ENCODE data around the gene FOXO1. TPM values are rescaled to one million over a fixed set of nuclear protein-coding genes. Genes with fewer than 3 reads are reported as not detected.
A peak's percentile ranks its signal among the peaks of the same experiment; 100 is the strongest.

The FOXO1 gene
- total RNA-seq, 1 donor from 2014 or later = 41.9 TPM

DNA sequence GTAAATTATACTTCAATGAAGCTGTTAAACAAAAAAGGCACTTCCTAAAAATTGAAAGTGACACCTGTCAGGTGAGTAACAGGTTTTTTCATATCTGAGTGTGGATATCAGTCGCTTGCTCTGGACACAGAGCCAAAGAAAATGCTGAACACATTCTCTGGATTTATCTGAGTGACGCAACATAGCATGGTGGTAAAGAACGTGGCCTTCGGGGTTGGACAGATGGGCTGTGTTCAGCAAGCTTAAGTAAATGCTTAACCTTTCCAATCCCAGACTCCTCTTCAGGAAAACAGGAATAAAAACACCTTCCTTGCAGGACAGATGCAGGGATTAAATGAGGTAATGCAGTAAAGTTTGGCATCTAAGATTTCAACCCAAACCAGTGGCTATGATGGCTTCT is 132.0 kb downstream of the FOXO1 start:
- Mint-ChIP-seq H3K4me1 (ENCODE audit: low read depth) (peaks cover 5% of the 10 kb centered on the region), H3K9me3 (no peaks in the 10 kb centered on the region), H3K27me3 (ENCODE audit: insufficient read depth) (no peaks in the 10 kb centered on the region), H3K27ac (no peak overlapping the region), H3K36me3 (ENCODE audit: low read depth) (peaks cover 2% of the 10 kb centered on the region), H3K4me3 (no peak overlapping the region)
- intact Hi-C loops (cut with micrococcal nuclease) = no loop called here
- DNase-seq (ENCODE audit: low spot score) = no peak

DNA sequence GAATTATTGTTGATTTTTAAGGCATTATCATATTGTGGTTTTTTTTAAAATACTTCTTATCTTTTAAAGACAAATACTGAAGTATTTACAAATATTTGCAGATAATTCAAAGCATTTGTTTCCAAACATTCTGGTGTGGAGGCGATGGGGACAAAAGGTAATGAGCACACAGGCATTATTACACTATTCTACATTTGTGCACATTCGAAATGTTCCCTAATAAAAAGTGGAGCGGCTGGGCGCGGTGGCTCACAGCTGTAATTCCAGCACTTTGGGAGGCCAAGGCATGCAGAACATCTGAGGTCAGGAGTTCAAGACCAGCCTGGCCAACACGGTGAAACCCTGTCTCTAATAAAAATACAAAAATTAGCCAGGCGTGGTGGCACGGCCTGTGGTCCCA is 133.4 kb downstream of the FOXO1 start:
- Mint-ChIP-seq H3K27ac (no peak overlapping the region), H3K9me3 (peaks cover 3% of the 10 kb centered on the region), H3K36me3 (ENCODE audit: low read depth) (peaks cover 4% of the 10 kb centered on the region), H3K4me3 (no peak overlapping the region), H3K27me3 (ENCODE audit: insufficient read depth) (no peaks in the 10 kb centered on the region), H3K4me1 (ENCODE audit: low read depth) (peaks cover 4% of the 10 kb centered on the region)
- intact Hi-C loops (cut with micrococcal nuclease) = no loop called here
- no peak for DNase-seq (ENCODE audit: low spot score)

DNA sequence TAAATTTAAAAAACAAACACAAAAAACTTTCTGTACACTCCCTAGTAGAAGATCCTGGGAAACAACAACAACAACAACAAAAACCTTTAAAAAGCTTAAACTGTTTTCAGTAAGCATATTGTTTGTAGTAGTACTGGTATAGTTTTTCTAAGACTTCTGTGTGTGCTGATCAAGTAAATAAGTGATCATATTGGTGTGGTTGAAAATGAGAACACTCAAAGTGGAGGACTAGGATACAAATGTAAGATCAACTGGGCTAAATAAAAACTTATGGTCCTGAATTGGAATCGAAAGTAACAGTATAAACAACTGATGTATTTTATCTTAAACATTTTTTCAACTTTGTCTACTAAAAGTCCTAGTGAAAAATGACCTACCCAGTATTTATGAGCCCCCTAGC is 135.5 kb downstream of the FOXO1 start:
- Mint-ChIP-seq H3K27me3 (ENCODE audit: insufficient read depth) (no peaks in the 10 kb centered on the region), H3K4me1 (ENCODE audit: low read depth) (peaks cover 4% of the 10 kb centered on the region), H3K9me3 (peaks cover 11% of the 10 kb centered on the region), H3K4me3 (no peak overlapping the region), H3K27ac (no peak overlapping the region), H3K36me3 (ENCODE audit: low read depth) (peaks cover 4% of the 10 kb centered on the region)
- no peak for DNase-seq (ENCODE audit: low spot score)
- intact Hi-C loops (cut with micrococcal nuclease) = no loop called here

DNA sequence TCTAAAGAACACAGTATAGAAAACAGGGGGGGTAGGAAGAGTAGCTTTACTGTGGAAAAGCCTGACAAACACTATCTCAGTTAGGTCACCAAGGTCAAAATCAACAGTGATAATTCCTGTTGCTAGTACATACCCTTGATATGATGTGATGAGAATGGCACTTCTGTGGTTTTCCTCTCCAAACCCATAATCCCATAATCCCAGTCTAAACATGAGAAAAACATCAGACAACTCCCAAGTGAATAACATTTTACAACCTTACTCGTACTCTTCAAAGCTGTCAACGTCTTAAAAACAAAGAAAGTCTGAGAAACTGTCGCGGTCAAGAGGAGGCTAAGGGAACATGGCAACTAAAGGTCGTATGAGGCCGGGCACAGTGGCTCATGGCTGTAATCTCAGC is 137.6 kb downstream of the FOXO1 start:
- H3K36me3 Mint-ChIP-seq (ENCODE audit: low read depth) = peaks cover 4% of the 10 kb centered on the region
- DNase-seq (ENCODE audit: low spot score) = no peak
- intact Hi-C loops (cut with micrococcal nuclease) = no loop called here
- peaks cover 11% of the 10 kb centered on the region for H3K9me3 Mint-ChIP-seq
- H3K4me1 Mint-ChIP-seq (ENCODE audit: low read depth) = peaks cover 10% of the 10 kb centered on the region
- H3K27me3 Mint-ChIP-seq (ENCODE audit: insufficient read depth) = no peaks in the 10 kb centered on the region
- no peak overlapping the region for H3K4me3 Mint-ChIP-seq
- H3K27ac Mint-ChIP-seq = no peak overlapping the region

DNA sequence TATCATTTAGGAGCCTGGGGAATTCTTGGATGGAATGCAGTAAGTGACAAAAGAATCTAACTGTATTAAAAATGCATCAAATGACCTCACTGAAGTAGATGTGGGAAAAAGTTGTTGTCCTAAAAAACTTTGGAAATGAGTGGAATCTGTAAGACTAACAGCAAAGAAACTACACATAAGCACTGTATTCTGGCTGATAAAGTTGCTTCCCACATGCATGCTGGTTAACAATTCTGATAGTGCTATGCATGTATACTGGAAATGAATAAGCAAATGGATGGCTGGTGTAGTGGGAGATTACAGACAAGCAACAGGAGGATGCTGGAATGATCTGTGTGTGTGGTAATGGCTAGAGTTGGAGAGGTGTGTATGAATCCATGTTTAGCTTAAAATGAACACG is 138.5 kb downstream of the FOXO1 start:
- intact Hi-C loops (cut with micrococcal nuclease) = no loop called here
- H3K27ac Mint-ChIP-seq = no peak overlapping the region
- H3K9me3 Mint-ChIP-seq = peaks cover 11% of the 10 kb centered on the region
- peaks cover 10% of the 10 kb centered on the region for H3K4me1 Mint-ChIP-seq (ENCODE audit: low read depth)
- H3K4me3 Mint-ChIP-seq = no peak overlapping the region
- peaks cover 4% of the 10 kb centered on the region for H3K36me3 Mint-ChIP-seq (ENCODE audit: low read depth)
- DNase-seq (ENCODE audit: low spot score) = no peak
- no peaks in the 10 kb centered on the region for H3K27me3 Mint-ChIP-seq (ENCODE audit: insufficient read depth)

DNA sequence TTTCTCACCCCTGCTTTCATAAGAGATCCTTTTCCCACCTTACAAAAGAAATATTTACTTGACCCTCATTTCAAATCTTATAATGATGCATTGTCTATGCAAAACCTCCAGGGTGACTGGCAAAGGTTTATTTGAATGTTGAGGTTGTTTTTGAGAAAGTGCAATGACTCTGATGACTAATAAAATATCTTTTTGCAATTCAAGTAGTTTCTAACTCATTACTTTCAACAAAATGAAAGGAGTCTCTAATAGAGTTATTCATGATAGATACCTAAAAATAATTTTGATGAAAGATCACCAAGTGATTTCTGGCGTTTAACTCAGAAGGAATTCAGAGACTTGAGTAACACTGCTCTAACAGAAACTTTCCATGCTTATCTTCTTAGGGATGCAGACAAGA is 144.2 kb downstream of the FOXO1 start:
- Mint-ChIP-seq H3K9me3 (peaks cover 6% of the 10 kb centered on the region), H3K27me3 (ENCODE audit: insufficient read depth) (no peaks in the 10 kb centered on the region), H3K27ac (no peak overlapping the region), H3K4me3 (no peak overlapping the region), H3K4me1 (ENCODE audit: low read depth) (peaks cover 55% of the 10 kb centered on the region), H3K36me3 (ENCODE audit: low read depth) (peaks cover 6% of the 10 kb centered on the region)
- intact Hi-C loops (cut with micrococcal nuclease) = no loop called here
- no peak for DNase-seq (ENCODE audit: low spot score)

DNA sequence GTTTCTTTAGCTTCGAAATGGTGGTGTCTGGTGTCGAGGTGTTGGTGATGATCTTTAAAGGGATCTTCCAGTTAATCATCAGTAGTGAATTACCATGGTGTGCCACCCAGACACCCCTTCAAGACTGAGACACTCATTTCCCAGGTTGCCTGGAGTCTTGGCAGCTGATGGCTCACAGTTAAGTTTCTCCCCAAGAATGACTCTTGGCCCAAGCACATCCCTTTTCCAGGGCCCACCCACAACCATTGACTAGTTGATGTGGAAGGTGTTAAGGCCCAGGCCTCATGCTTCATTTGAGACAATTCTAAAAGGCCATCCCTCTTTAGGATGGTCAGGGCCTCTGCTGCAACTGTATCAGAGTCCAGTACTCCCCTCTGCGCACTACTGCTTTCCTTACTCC is 145.5 kb downstream of the FOXO1 start:
- Mint-ChIP-seq H3K4me3 (no peak overlapping the region), H3K4me1 (ENCODE audit: low read depth) (peaks cover 66% of the 10 kb centered on the region), H3K9me3 (peaks cover 7% of the 10 kb centered on the region), H3K27ac (no peak overlapping the region), H3K36me3 (ENCODE audit: low read depth) (peaks cover 7% of the 10 kb centered on the region), H3K27me3 (ENCODE audit: insufficient read depth) (no peaks in the 10 kb centered on the region)
- DNase-seq (ENCODE audit: low spot score) = no peak
- intact Hi-C loops (cut with micrococcal nuclease) = no loop called here

DNA sequence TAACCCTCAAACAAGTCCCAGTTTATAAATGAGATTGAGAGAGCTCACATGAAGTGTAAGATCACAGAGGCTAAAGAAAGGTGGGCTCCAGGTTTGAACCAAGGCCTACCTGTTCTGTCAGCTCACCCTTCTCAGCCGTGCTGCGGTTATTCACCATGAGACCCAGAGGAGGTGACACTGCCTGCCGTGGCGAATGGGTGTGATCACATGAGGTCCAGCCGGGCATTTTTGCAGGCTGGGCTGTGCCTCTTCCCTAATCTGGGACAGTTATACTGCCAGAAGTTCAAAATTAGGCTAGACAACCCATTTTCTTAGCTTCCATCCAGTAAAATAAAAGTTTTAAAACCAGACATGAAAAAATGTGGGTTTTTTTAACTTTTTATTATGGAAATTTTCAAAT is 146.8 kb downstream of the FOXO1 start:
- intact Hi-C loops (cut with micrococcal nuclease) = loop anchor here (2.0 to 10.0 kb wide), 8 partner anchors 67 to 835 kb away; no protein-coding TSS in a partner anchor
- H3K9me3 Mint-ChIP-seq = peaks cover 10% of the 10 kb centered on the region

DNA sequence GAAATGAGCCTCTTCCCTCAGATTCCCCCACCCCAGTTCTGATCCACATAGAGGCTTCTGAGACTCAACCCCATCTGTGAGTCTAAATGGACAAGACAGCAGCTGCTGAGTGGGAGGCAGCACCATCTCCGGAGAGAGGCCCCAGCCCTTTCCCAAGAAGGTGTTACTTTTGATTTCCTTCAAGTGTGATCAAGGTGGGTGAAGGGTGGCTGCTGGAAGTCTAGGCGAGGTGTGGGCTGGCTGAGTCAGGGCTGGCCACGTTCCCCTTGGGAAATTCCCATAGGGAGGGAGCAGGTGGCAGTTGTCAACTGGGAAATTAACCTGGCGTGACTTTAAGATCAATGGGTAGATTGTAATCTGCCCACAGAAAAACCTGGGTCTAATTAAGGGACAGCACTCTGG is 148.0 kb downstream of the FOXO1 start:
- peak; percentile 53 for DNase-seq (ENCODE audit: low spot score)
- Mint-ChIP-seq H3K27me3 (ENCODE audit: insufficient read depth) (no peaks in the 10 kb centered on the region), H3K9me3 (peaks cover 10% of the 10 kb centered on the region), H3K4me1 (ENCODE audit: low read depth) (peaks cover 76% of the 10 kb centered on the region), H3K27ac (peak overlapping the region; percentile 69), H3K36me3 (ENCODE audit: low read depth) (peaks cover 11% of the 10 kb centered on the region), H3K4me3 (peak overlapping the region; percentile 62)
- intact Hi-C loops (cut with micrococcal nuclease) = loop anchor here (1.0 to 10.0 kb wide), 17 partner anchors 33 to 834 kb away; no protein-coding TSS in a partner anchor

More for the DNA sequence above, 146.8 kb downstream of the FOXO1 start:
- DNase-seq (ENCODE audit: low spot score) = no peak
- H3K4me3 Mint-ChIP-seq = no peak overlapping the region
- H3K27ac Mint-ChIP-seq = no peak overlapping the region
- no peaks in the 10 kb centered on the region for H3K27me3 Mint-ChIP-seq (ENCODE audit: insufficient read depth)
- peaks cover 64% of the 10 kb centered on the region for H3K4me1 Mint-ChIP-seq (ENCODE audit: low read depth)
- peaks cover 9% of the 10 kb centered on the region for H3K36me3 Mint-ChIP-seq (ENCODE audit: low read depth)

DNA sequence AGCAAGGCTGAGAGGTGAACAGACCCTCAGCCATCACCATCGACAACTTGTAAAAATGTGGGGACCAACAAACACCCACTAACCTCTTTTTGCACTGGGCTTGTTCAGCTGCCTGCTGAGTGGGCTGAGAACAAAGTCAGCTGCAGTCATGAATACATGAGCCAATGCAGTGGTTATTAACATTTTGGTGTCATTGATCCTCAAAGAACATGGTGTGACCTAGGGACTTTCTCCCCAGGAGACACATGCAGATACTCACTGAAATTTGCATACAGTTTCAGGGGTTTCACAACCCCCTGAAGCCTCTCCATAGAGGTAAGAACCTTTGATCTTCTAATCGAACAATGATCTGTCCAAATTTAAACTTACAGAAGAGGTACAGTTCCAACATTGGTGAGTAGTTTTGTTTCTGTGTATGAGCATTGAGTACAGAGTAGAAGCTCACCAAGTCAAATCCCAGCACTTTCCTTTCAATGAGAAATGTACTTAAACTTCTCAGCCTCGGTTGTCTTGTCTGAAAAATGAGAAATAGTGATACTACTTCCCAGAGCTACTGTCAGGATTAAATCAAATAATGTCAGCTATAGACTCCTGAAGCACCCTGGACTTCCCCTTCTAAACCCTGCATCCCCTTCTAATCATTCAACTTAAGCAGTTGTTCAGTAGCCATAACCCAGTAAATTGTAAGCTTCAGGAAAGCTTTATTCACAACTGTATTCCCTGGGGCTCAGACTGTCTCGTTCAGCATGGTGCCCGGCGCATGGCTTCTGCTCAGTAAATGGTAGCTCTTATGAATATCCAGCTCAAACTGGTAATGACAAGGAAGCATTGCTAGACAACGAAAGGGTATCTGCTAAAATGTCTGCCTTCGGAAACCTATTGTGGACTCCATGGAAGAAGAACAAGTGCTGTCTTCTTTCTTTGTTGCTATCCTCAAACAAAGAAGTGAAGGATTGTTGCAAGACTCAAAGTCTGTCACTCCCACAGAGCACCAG is 148.7 kb downstream of the FOXO1 start:
- peak overlapping the region; percentile 69 for H3K27ac Mint-ChIP-seq

DNA sequence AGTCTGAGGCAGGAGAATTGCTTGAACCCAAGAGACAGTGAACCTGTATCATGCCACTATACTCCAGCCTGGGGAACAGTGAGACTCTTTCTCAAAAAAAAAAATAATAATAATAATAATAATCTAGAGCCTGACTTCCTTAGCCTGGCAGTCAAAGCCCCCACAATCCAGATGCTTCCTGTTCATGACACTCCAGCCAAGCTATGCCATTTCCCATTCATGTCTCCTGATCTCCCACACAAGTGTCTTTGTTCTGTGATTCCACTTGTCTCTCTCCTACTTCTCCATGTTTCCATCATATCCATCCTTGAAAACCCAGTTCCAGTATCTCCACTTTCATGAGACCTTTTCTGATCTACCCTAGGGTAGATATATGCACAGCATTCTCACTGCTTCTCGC is 150.7 kb downstream of the FOXO1 start:
- no peak overlapping the region for H3K4me3 Mint-ChIP-seq
- peaks cover 67% of the 10 kb centered on the region for H3K4me1 Mint-ChIP-seq (ENCODE audit: low read depth)
- intact Hi-C loops (cut with micrococcal nuclease) = loop anchor here (2.0 to 10.0 kb wide), 7 partner anchors 77 to 831 kb away; no protein-coding TSS in a partner anchor
- H3K27me3 Mint-ChIP-seq (ENCODE audit: insufficient read depth) = no peaks in the 10 kb centered on the region
- no peak for DNase-seq (ENCODE audit: low spot score)
- H3K36me3 Mint-ChIP-seq (ENCODE audit: low read depth) = peaks cover 7% of the 10 kb centered on the region
- H3K27ac Mint-ChIP-seq = no peak overlapping the region
- H3K9me3 Mint-ChIP-seq = peaks cover 4% of the 10 kb centered on the region

More for the DNA sequence above, 148.7 kb downstream of the FOXO1 start:
- Mint-ChIP-seq H3K4me1 (ENCODE audit: low read depth) (peaks cover 83% of the 10 kb centered on the region), H3K4me3 (peak overlapping the region; percentile 62), H3K36me3 (ENCODE audit: low read depth) (peaks cover 11% of the 10 kb centered on the region), H3K27me3 (ENCODE audit: insufficient read depth) (no peaks in the 10 kb centered on the region), H3K9me3 (peaks cover 10% of the 10 kb centered on the region)
- DNase-seq (ENCODE audit: low spot score) = no peak
- intact Hi-C loops (cut with micrococcal nuclease) = loop anchor here (1.0 to 10.0 kb wide), 20 partner anchors 9 to 833 kb away; no protein-coding TSS in a partner anchor

DNA sequence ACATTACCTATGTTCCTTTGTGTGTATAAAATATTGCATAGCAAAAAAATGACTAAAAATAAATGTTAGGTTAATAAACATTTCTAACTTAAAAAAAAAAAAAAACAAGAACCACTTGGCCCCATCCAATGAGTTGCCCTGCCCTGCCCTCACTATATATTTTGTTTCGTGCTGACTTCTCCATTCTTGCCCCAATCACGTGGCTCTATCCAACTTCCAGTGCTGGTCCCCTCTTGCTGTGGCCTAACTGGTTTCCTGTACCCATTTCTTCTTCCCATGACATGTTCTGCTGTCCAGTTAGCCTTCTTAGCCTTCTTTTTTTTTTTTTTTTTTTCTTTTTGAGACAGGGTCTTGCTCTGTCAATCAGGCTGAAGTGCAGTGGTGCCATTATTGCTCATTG is 151.6 kb downstream of the FOXO1 start:
- Mint-ChIP-seq H3K27ac (no peak overlapping the region), H3K9me3 (peaks cover 4% of the 10 kb centered on the region), H3K27me3 (ENCODE audit: insufficient read depth) (no peaks in the 10 kb centered on the region), H3K4me1 (ENCODE audit: low read depth) (peaks cover 61% of the 10 kb centered on the region), H3K4me3 (no peak overlapping the region), H3K36me3 (ENCODE audit: low read depth) (peaks cover 5% of the 10 kb centered on the region)
- DNase-seq (ENCODE audit: low spot score) = no peak
- intact Hi-C loops (cut with micrococcal nuclease) = loop anchor here (5.0 to 10.0 kb wide), 6 partner anchors 97 to 830 kb away; no protein-coding TSS in a partner anchor

DNA sequence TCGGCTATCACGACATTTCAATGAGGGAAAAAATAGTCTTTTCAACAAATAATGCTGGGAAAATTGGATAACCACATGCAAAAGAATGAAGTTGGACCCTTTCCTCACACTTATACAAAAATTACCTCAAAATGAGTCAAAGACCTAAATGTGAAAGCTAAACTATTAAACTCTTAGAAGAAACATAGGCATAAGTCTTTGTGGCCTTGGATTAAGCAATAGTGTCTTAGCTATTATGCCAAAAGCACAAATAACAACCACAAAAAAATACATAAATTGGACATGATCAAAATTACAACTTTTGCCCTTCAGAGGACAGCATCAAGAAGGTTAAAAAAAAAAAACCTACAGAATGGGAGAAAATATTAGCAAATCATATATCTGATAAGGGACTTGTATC is 156.6 kb downstream of the FOXO1 start:
- intact Hi-C loops (cut with micrococcal nuclease) = loop anchor here (10.0 kb wide), 2 partner anchors 495 to 825 kb away; no protein-coding TSS in a partner anchor
- H3K4me1 Mint-ChIP-seq (ENCODE audit: low read depth) = peaks cover 39% of the 10 kb centered on the region
- no peak overlapping the region for H3K4me3 Mint-ChIP-seq
- H3K36me3 Mint-ChIP-seq (ENCODE audit: low read depth) = peaks cover 2% of the 10 kb centered on the region
- no peak overlapping the region for H3K27ac Mint-ChIP-seq
- H3K27me3 Mint-ChIP-seq (ENCODE audit: insufficient read depth) = no peaks in the 10 kb centered on the region
- no peak for DNase-seq (ENCODE audit: low spot score)
- no peaks in the 10 kb centered on the region for H3K9me3 Mint-ChIP-seq
